GM23248 (cell line): ENCODE results near the gene RAD21L1.

Experiments
- EZH2 ChIP-seq: fragments of 200-600 bp; sonication (generic); IDR thresholded peaks from 2 replicates; pipeline ENCODE4 v1.6.1; 2018; ENCODE audit warnings: antibody characterized with exemption, mild to moderate bottlenecking; ENCODE audit not compliant: insufficient read depth, poor library complexity, severe bottlenecking
- EZH2phosphoT487 ChIP-seq: fragments of 200-600 bp; sonication (generic); IDR thresholded peaks from 2 replicates; pipeline ENCODE4 v1.6.1; 2018; ENCODE audit warnings: antibody characterized with exemption, moderate library complexity, mild to moderate bottlenecking, low read depth; ENCODE audit not compliant: insufficient read depth

- no peak for TF ChIP-seq EZH2
- no peak for TF ChIP-seq EZH2phosphoT487
These were observed 34.5 kb upstream of the RAD21L1 start for GRCh38 chr20:1191299-1191698.
